Loucy (cell line): ENCODE data around the gene ZDHHC21.

ENCODE experiments used
- EZH2phosphoT487 ChIP-seq: fragments of 200-600 bp; IDR thresholded peaks from 2 replicates; pipeline ENCODE4 v1.6.1; 2018; ENCODE audit warnings: antibody characterized with exemption, mild to moderate bottlenecking, moderate library complexity, borderline replicate concordance
- TF ChIP-seq, protein P1 (sequence below): fragments of 200-600 bp; sonication (generic); conservative IDR thresholded peaks from 2 replicates; pipeline ENCODE4 v1.5.1; 2014; ENCODE audit warnings: mild to moderate bottlenecking, antibody characterized with exemption, low read length

DNA sequence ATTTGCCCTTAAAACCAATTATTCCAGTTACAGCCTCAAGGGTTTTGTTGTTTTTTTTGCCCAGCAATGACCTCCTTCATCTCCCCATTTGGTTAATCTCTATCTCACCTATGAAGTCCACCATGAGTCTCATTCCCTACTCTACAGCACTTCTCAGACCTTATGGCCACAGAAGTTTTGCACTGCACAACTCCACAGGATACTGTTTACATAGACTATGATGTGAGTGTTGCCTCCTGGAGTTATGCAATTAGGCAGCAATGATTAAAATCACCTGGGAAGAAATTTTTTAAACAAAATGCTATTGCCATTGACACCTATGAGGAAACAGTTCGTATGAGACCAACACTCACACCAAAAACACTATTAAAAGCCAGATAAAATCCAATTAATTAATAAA, 39.7 kb downstream of the ZDHHC21 start:
- TF ChIP-seq, protein P1, sequence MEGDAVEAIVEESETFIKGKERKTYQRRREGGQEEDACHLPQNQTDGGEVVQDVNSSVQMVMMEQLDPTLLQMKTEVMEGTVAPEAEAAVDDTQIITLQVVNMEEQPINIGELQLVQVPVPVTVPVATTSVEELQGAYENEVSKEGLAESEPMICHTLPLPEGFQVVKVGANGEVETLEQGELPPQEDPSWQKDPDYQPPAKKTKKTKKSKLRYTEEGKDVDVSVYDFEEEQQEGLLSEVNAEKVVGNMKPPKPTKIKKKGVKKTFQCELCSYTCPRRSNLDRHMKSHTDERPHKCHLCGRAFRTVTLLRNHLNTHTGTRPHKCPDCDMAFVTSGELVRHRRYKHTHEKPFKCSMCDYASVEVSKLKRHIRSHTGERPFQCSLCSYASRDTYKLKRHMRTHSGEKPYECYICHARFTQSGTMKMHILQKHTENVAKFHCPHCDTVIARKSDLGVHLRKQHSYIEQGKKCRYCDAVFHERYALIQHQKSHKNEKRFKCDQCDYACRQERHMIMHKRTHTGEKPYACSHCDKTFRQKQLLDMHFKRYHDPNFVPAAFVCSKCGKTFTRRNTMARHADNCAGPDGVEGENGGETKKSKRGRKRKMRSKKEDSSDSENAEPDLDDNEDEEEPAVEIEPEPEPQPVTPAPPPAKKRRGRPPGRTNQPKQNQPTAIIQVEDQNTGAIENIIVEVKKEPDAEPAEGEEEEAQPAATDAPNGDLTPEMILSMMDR, result no peak
- TF ChIP-seq EZH2phosphoT487, result no peak
